GM19238 (cell line): ENCODE data around the gene SEMA4C.
"Not testable (repeated sequence)": the region's sequence is repeated elsewhere in the genome, so short reads cannot be mapped to it uniquely, and the experiment has no call there.

Experiments used
- DNase-seq: peaks from one replicate; pipeline ENCODE4 v3.0.0; 2011; ENCODE audit warnings: low spot score; ENCODE audit not compliant: insufficient read length

SEMA4C gene

DNA sequence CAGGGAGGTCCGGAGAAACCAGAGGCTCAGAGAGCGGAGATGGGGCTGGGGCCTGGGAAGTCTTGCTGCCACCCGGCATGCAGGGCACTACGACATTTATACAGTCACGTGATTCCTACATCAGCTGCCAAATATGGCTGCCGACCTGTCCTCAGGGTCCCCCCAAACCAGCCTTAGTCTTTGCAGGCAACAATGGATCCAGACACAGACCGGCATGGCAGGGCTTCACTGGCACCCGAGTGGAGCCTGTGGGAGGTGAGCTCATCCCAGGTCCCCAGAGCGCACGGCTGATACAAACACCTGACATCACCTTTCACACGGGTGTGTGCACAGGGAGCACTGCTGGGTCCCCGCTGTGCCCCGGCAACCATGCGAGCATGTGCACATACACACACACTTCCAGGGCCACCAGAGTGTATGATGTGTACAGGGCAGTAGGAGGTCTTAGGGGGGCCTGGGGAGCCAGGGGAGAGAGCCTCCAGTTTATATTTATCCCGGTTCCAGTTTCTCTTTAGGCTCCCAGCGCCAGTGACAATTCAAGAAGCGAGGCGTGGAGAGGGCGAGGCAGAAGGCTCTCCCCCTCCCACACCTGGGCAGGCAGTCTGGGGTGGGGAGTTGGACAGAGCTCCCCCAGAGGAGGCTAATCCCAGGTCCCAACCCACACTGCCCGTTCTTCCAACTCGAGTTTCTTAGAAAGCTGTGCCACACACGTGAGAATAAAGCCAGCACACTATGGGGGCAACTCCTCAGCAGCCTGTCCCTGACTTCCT is 2.7 kb downstream of the SEMA4C start:
- no peak for DNase-seq

DNA sequence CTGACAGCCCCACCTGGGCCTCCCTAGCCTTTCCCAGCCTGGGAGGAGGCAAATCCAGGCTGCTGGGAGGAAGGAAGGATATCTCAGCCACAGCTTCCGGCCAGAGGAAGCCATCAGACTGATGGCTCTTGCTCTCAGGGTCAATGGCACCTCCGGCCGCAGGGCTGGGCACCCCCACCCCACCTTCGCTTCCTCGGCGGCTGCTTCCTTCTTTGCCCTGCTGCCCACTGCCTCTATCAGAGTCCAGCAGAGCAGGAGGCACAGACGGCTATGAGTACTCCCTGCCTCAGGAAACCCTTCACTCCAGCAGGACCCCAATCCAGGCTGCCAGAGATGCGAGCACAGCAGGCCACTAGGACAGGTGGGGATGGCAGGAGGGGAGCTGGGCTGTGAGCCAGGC is 3.3 kb downstream of the SEMA4C start:
- no peak for DNase-seq

DNA sequence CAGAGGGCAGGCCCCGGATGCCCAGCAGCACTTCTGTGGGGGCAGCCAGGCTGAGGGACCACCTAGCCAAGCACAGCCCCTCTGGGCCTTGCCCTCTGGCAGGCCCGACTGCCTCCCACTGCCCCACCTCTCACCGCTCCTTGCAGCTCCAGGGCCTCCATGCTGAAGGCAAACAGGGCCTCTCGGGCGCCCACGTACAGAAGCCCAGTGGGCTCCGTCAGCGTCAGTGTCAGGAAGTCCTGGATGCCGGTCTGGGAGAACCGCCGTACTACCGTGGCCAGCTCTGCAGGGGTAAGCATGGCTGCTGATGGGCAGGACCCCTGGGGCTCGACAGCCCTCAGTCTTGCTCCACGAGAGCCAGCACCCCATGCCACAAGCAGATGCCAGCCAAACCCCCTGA is 3.7 kb downstream of the SEMA4C start:
- DNase-seq = no peak

DNA sequence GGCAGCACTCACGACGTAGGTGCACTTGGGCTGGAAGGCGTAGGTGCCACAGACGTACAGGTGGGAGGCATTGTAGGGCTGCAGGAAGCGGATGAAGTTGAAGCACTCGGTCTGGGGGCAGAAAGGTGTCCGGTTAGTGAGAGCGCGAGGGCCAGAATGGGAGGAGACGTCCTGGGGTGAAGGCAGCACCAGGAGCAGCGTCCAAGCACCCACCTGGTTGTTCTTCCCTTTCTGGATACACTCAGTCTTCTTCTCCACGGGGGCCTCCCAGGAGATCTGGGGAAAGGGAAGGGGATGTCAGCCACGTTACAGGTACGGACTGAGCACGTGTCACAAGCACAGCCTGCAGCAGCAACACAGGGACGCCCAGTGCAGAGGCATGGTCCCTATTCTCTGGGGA is 4.2 kb downstream of the SEMA4C start:
- DNase-seq = no peak

DNA sequence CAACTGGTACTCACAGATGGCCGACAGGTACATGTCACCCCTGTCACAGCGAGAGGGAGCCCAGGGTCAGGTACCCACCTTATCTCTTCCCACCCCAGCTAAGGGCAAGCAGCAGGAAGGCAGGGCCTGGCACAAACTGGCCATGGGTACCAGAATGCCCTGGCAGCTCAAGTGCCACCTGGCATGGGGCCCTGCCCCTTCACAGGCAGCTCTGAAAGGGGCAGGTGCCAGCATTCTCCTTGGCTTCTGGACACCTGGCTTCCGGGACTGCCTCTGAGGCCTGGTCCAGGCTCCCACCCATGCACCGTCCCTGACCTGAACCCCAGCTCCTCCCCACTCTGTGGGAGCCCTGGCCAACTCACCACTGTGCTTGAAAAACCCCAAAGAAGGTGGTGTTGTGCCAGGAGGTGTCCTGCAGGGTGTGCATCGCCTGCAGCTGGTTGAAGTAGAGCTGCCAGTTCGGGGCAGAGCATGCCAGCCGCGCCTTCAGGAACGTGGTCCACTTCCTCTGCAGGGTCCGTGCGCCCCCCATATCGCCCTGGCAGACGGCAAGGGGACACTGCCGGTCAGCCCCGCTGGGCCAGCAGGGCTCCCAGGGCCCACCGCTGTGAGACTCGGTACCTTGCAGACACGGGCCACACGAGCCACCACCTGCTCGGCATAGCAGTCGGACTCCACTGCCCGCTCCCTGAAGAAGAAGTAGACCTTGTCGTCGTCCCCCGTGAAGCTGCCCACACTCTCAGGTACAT is 5.4 kb downstream of the SEMA4C start:
- DNase-seq = no peak

DNA sequence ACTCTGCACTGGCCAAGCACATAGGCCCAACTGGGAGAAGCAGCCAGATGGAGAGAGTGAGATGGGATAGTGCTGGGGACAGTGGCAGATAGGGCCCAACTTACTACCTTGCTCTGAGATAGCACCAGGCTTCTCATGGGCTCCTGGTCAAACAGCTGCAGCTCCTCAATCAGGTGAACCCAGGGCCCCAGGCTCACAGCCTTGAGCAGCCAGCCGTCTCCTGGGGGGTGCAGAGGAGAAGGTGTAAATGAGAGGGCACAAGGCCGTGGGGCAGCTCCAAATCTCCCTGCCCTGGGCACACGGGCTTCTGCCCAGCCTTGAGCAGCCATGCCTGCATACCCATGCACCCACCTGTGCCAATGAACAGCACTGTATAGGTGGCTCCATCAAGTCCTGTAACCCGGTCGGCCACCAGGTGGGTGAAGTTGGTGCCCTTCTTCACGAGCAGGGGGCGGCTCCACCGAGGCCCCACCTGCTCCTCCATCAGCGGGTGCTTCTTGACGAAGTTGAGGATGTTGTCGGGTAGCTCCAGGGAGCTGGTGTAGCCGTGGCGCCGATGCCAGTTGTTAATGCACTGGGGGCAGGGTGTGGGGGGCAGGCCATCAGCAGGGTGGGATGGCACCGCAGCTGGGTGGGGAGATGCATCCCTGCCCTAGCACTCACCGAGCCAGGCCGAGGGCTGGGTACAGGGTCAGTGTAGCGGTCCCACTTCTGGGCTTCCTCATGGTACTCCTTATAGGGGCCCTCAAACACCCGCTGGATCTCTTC is 6.1 kb downstream of the SEMA4C start:
- DNase-seq = no peak

DNA sequence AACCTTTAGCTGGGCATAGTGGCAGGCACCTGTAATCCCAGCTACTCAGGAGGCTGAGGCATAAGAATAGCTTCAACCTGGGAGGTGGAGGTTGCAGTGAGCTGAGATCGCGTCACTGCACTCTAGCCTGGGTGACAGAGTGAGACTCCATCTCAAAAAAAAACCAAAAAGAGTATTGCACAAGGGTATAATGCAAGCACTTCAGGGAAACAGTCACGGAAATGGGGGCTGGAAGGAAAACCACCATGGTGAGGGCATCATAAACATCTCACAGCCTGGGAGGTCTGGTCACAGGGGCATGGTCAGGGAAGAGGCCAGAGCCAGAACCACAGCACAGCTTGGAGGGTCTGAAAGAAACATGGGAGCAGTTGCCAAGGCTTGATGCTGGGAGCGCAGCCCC is 6.8 kb downstream of the SEMA4C start:
- not testable (repeated sequence) for DNase-seq

DNA sequence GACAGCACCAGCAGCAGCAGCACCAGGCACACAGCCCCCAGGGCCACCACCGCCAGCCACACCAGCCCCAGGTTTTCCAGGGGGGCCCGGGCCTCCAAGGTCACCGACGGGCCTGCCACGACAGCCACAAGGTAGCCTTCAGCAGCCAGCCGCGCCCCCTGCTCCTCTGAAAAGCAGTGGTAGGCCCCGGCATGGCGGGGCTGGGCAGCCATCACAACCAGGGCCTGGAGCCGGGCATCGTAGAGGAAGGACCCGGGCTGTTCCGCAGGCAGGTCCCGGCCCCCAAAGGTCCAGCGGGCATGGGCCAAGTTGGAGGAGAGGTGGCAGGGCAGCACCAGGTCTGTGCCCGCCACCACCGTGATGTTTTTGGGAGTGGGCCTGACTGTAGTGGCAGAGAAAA is 8.8 kb downstream of the SEMA4C start:
- DNase-seq = no peak

DNA sequence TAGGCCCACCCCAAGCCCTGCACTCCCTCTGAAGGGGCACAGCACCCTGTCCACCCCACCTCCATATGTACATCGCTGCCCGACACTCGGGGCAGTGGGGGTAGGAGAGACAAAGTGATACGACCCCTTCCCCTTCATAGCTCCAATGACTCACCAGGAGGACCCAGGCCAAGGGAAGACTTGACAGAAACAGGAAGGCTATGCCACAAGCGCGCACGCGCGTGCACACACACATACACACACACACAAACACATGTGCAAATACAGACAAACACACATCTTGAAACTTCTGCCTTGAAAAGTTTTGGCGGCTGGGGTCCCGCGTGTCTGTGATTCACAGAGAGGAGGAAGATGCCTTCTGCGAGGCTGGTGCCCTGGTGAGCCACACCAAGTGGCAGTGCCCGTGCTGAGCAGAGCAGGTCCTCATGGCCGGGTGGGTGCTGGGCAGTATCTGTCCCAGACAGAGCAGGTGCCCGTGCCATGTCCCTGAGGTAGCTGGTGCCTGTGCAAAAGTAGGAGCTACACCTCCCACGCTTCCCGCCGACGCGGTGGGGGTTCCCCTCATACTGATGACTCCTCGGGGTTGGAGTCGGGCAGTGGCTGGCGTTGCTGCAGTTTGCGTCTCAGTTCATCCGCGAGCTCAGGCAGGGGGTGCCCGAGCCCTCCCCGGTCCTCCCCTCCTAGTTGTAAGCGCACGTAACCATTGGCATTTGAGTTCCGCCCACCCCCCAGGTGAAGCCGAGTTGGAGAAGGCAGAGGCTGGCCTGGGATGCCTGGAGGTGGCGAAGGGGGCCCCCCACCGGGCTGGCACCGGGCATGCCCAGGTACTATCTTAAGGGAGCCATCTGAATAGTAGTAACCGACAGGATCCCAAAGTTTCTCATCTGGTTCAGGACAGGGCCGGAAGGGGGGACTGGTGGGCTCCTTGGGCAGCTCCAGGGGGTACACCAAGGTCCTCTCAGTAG is 9.5 kb downstream of the SEMA4C start:
- DNase-seq = no peak

DNA sequence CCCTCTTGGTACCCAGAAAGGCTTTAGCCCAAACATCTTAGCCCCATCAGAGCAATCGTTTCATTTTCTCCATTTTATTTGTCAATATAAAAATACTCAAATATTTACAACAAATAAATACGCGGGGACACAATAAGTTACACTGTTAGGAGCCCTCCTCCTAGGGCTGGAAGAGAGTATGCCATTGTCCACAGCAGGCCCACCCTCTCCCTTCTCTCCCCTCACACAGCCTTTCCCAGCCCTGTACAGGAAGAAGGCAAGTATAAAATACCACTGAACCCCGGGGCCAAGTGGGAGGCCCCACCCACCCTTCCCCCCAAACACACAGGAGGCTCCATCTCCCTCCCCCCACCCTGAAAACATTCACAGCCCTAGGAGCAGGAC is 10.2 kb downstream of the SEMA4C start:
- DNase-seq = no peak

DNA sequence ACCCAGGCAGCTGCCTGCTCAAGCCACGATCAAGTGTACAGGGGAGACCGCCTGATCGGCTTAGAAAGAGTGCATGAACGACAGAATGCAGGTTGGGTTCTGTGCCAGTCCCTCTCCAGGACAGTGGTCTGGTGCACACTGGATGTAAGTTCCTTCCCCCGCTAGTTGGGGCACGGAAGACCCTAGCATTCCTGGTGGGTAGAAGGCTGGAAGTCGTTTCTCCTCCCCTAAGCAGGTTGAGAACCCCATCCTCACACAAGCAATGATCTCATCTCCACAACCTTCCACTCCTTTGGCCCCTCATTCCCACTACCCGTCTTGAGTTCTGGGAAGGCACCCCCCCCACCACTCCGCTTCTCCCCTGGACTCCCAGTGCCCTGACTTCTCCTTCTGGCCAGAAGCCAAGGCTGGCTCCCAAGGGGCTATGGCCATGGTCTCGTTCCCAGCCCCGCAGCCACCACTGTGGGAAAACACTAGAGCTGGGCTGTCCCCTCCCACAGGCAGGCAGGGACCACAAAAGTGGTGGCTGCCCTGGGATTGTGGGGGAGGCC is 10.7 kb downstream of the SEMA4C start:
- DNase-seq = no peak

DNA sequence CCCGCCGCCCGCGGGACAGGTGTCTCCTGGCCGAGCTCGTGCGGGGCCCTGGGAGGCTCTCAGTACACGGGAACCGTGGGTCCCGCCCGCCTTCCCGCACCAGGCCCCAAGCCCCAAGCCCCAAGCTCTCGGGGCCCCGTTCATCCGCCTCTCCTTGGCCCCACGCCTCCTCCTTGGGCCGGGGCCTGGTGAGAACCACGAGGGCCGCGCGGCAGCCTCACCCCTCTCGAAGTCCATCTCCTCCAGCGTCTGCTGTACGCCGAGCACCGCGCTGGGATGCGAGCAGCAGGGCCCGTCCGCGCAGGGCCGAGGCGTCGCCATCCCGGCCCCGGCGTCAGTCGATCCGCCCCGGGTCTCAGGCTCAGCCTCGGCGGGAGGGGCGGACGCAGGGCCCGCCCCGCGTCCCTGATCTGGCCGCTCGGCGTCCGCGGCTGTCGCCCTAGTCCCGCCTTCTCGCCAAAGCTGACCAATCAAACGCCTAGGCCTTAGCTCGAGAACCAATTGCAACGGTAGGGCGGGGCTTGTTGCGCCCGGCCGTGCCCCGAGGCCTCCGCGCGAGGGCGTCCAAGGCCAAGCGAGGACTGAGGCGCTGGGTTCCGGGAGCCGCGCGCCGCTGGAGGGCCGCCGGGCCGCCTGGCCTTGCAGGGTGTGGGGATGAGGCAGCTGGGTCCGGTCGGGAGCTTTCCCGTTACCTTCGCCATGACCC is 12.1 kb downstream of the SEMA4C start, which contains the start of gene ANKRD39:
TSS of gene ANKRD39 (minus strand) at position 350 of the 706 bp plus-strand sequence. CDS start at position 321, 29 bp downstream.
- DNase-seq = peak; percentile 99

DNA sequence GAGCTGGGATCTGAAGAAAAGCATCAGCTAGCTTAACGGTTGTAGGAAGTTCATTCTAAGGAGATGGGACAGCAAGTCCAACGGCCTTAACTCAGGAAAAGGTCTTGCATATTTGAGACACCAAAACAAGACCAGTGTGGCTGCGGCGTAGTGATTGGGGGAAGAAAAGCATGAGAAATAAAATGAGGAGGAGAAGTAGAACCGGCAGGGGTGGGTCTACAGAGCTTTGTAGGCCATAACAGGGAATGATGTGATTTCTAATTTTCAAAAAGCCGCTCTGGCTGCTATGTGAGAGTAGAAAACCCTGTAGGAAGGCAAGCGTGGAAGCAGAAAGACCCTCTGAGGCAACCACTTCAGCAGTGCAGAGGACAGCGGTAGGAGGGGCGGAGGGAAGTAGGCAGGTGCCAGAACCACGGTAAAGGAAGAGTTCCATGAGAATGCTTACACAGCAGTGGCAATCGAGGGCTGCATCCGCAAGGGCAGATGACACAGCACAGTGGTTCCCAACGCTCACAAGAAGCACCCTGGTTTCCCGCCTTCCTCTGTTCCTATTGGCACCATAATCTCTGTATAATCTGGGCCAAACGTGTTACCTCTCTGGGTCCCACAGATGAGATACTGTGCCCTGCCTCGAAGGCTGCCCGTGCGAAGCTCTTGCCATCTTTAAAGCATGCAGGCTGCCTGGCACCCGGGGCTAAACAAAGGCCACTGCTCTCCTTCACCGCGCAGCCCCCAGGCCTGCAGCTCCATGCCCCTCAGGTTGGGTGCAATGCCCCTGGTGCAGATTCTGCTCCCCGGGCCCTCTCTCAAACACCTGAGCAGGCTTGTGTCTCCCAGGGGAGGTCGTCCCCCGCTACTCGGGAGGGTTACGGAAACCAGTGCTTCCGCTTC is 12.9 kb downstream of the SEMA4C start:
- peak; percentile 44 for DNase-seq

DNA sequence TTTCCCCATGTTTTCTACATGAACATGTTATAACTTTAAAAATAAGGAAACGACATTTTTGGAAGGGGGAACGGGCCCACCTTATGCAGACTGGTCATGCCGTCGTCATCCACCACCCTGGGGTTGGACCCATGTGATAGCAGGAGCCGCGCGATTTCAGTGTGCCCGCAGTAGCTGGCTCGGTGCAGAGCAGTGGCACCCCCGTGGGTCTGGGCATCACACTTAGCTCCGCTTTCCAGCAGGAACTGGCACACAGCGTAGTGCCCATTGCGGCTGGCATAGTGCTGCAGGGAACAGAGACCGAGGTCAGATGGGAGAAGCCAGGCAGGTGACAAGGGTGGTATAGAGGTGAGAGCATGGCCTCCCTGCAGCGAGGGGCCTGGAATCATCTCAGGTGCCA is 16.6 kb downstream of the SEMA4C start:
- no peak for DNase-seq

DNA sequence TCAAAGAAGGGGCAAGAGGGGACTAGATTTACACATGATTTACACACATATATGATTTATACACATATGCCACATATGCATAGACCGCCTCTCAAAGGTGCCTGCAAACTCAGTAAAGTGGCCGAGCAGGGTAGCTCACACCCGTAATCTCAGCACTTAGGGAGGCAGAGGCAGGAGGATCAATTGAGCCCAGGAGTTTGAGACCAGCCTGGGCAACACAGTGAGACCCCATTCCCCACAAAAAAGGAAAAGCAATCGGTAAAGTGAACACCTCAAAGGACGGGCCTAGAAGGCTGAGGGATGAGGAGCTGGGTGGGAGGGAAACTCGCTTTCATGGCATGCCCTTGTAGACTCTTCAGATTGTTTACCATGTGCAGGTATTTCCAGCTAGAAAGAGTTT is 17.2 kb downstream of the SEMA4C start:
- DNase-seq = no peak

DNA sequence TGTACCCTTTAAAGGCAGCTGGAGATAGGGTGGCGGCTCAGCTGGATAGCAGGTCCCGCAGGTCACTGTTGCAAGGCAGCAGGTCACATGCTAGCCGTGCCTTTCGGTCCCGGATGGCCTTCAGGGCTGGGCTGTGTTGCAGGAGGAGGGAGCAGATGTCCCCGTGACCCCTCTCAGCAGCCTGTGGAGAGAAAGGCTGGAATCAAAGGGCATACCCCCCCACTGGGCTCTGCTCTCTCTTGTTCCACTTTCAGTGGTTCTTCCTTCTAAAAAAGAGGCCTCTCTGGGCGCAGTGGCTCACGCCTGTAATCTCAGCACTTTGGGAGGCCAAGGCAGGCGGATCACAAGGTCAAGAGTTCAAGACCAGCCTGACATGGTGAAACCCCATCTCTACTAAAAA is 21.6 kb downstream of the SEMA4C start:
- no peak for DNase-seq

DNA sequence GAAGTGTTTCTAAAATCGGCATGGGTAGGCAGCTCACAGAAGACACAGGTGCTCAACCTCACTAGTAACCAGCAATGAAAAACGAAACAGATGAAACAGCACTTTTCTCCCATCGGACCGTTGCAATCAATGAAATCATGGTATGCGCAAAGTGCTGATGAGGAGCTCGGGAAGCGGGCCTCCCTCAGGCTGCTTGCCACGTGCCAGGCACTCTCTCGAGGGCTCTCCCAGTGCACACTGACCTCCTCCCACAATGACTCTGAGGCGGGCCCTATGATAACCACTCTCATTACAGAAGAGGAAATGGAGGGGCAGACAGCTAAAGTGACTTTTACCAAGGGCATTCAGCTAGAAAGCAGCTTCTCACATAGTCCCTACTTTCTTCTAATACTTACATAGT is 22.3 kb downstream of the SEMA4C start:
- DNase-seq = no peak

DNA sequence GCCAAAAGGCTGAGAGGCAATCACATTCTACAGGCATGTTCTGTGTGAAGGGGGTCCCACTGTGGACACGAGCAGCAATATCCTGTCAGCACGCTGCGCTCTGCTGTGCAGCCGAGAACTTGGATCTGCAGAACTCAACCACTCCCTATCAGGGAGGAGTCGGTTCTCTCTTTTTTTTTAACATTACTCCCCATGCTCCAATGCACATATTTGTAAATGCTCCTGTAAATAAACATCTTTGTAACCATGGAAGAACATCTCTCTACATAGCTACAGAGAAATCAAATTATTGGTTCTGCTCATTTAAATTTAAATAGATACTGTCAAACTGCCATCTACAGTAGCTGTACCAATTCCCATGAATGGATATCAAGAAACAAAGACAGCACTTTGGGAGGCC is 23.1 kb downstream of the SEMA4C start:
- DNase-seq = no peak

DNA sequence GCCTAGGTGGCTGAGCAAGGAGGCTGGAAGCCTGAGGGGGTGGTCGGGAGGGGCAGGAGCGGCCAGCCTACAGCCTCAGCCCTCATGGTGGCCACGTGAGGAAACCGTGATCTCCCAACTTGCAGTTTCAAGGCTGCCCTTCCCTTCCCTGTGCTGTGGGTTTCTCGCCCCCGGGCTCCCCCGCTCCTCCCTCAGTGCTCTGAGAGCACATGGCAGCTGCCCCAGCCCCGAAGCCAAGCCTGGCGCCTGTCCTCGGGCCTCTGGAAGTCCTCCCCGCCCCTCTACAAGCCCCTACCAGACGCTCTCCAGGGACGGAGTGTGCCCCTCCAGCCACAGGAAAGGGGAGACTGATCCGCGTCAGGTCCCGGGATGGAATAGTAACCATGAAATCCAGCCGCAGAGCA is 25.5 kb downstream of the SEMA4C start:
- DNase-seq = no peak
